ENCODE results near the gene ELK4.

ELK4 gene

DNA sequence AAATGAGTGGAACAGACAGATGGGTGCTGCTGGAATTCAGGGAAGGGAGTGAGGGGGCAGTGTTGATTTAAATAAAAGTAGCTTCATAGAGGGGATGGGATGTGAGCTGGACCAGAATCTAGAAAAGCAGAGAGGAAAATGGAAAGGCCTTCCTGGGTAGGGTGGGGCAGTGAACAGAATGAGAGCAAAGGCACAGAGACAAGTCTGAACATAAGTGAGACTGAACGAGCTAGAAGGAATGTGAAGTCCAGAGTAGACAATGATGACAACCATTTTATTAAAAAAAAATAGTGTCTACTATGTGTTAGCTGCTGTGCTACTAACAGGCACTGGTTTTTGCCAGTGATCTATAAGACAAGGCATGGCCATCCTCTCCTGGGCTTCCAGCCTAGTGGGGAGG lies 36.0 kb downstream of the ELK4 start:
- TF ChIP-seq, protein P1, sequence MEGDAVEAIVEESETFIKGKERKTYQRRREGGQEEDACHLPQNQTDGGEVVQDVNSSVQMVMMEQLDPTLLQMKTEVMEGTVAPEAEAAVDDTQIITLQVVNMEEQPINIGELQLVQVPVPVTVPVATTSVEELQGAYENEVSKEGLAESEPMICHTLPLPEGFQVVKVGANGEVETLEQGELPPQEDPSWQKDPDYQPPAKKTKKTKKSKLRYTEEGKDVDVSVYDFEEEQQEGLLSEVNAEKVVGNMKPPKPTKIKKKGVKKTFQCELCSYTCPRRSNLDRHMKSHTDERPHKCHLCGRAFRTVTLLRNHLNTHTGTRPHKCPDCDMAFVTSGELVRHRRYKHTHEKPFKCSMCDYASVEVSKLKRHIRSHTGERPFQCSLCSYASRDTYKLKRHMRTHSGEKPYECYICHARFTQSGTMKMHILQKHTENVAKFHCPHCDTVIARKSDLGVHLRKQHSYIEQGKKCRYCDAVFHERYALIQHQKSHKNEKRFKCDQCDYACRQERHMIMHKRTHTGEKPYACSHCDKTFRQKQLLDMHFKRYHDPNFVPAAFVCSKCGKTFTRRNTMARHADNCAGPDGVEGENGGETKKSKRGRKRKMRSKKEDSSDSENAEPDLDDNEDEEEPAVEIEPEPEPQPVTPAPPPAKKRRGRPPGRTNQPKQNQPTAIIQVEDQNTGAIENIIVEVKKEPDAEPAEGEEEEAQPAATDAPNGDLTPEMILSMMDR (IDR thresholded peaks at IDR 0.05; ENCODE audit: low read depth, low read length, missing control alignments), result no peak
- no peak overlapping the region for H3K4me3 ChIP-seq (ENCODE audit: low read depth, low read length)
- in situ Hi-C loops (cut with HindIII; ENCODE audit: low sequenced_read_pairs), result no loop called here
- DNase-seq (ENCODE audit: low read depth), result no peak

DNA sequence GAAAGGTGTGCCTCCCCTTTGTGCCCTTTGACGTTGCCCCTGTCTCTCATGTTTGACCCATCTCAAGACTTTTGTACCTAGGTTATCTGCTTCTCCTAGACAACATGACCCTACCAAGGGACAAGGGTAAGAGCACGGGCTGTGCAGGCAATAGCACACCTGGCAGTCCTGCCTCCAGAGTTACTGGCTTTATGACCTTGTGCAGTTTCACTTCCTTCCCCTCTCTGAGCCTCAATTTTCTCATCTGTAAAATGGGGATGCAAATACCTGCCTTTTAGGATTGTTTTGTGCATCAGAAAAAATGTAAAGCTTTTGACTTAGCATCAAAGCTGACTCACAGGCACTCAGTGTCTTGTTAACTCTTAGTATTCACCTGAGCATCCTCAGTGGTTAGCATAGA lies 36.4 kb downstream of the ELK4 start:
- in situ Hi-C loops (cut with HindIII; ENCODE audit: low sequenced_read_pairs), result no loop called here
- DNase-seq (ENCODE audit: low read depth), result no peak
- H3K4me3 ChIP-seq (ENCODE audit: low read depth, low read length), result no peak overlapping the region
- TF ChIP-seq, protein P1 (IDR thresholded peaks at IDR 0.05; ENCODE audit: low read depth, low read length, missing control alignments), result no peak

DNA sequence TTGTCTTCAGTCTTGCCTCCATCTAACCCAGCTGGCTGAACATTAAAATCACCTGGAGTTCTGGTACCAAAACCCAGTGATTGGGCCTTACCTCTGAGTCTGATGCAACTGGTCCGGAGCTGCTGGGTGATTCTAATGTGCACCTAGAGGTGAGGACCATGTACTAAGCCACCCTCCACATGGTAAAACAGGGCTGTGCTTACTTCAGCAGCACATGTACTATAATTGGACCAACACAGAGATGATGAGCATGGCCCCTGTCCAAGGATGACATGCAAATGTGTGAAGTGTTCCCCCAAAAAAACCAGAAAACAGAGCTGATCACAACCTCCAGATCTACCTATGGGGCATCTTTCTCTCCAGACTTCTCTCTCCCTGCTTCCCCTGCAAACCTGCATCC lies 37.0 kb downstream of the ELK4 start:
- TF ChIP-seq, protein P1 (IDR thresholded peaks at IDR 0.05; ENCODE audit: low read depth, low read length, missing control alignments), result no peak
- no peak overlapping the region for H3K4me3 ChIP-seq (ENCODE audit: low read depth, low read length)
- no peak for DNase-seq (ENCODE audit: low read depth)
- in situ Hi-C loops (cut with HindIII; ENCODE audit: low sequenced_read_pairs), result loop anchor here (5.0 kb wide), 1 partner anchor 37 kb away; the partner anchor contains the start of gene ELK4

DNA sequence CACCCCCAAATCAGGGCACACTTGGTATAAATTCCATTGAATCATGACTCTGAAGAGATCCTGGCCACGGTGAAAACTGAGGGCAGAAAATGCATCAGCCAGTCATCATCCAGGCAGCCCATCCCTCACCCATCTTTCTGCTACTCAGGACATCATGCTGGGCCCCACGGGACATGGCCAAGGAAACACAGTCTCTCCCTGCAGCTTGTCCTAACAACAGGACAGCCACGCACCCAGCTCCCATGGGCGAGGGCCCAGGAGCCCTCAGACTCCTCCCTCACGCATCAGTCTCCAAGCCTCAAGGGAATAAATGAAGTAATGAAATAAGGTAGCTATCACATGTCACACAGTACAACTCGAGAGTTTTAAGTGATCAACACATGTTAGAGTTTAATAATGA lies 37.8 kb downstream of the ELK4 start:
- no peak for DNase-seq (ENCODE audit: low read depth)
- no peak overlapping the region for H3K4me3 ChIP-seq (ENCODE audit: low read depth, low read length)
- TF ChIP-seq, protein P1 (IDR thresholded peaks at IDR 0.05; ENCODE audit: low read depth, low read length, missing control alignments), result no peak
- in situ Hi-C loops (cut with HindIII; ENCODE audit: low sequenced_read_pairs), result loop anchor here (5.0 kb wide), 1 partner anchor 38 kb away; the partner anchor contains the start of gene ELK4

DNA sequence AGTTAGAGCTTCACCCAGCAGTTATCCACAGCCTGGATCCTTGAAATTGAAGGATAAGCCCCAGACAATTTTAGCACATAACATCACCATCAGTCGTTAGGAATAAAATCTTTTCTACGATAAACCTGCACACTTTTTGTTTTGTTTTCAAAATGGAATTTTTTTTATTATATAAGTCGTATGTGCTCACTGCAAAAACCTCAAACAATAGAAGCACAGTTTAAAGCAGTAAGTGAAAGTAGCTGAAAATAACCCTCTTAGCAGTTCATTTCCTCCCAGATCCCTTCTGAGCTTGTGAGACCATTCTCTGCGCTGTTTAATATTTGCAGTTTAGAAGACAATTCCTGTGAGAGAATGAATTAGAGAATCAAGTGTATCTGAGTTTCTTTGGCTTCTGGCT lies 38.3 kb downstream of the ELK4 start:
- DNase-seq (ENCODE audit: low read depth), result no peak
- no peak overlapping the region for H3K4me3 ChIP-seq (ENCODE audit: low read depth, low read length)
- TF ChIP-seq, protein P1 (IDR thresholded peaks at IDR 0.05; ENCODE audit: low read depth, low read length, missing control alignments), result no peak
- in situ Hi-C loops (cut with HindIII; ENCODE audit: low sequenced_read_pairs), result loop anchor here (5.0 kb wide), 1 partner anchor 39 kb away; the partner anchor contains the start of gene ELK4

DNA sequence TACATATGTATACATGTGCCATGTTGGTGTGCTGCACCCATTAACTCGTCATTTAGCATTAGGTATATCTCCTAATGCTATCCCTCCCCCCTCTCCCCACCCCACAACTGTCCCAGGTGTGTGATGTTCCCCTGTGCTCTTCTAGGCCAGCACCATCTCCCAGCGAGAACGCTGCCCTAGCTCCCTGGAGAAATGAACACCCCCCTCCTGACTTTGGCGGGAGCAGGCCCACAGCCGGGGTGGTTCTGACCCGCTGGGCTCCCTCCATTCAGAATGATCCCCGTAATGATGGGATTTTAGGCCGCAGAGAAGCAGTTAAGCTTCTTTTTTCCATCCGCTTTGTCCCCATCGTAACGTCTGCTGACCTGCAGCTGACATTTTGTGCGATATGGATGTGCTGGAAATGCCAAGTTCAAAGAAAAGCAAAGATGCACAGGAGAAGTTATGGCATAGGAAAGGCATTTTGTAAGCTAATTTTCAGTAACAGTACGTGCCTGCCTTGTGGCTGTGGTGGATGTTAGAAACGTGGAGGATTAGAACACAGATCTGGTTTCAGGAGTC lies 39.3 kb downstream of the ELK4 start:
- TF ChIP-seq, protein P1 (IDR thresholded peaks at IDR 0.05; ENCODE audit: low read depth, low read length, missing control alignments), result no peak
- in situ Hi-C loops (cut with HindIII; ENCODE audit: low sequenced_read_pairs), result loop anchor here (5.0 kb wide), 1 partner anchor 40 kb away; the partner anchor contains the start of gene ELK4
- no peak overlapping the region for H3K4me3 ChIP-seq (ENCODE audit: low read depth, low read length)
- no peak for DNase-seq (ENCODE audit: low read depth)
